Measurements from ENCODE around the gene GBE1.
"Not testable (repeated sequence)": the region's sequence is repeated elsewhere in the genome, so short reads cannot be mapped to it uniquely, and the experiment has no call there.

GBE1 gene

GRCh38 chr3:81760924-81761903 lies at the start of gene GBE1:
Gene GBE1, minus strand, starts transcription at chr3:81761645. Its CDS starts 128 bp downstream, at chr3:81761517.
- peak; percentile 97 for DNase-seq

- no peak for DNase-seq
Measured at GRCh38 chr3:81808900-81809299, 47.5 kb upstream of the GBE1 start.

GRCh38 chr3:81799403-81799802 lies 38.0 kb upstream of the GBE1 start:
- DNase-seq, result peak; percentile 4

- DNase-seq, result no peak
Measured at GRCh38 chr3:81793410-81793809, 32.0 kb upstream of the GBE1 start.

GRCh38 chr3:81790117-81790516 lies 28.7 kb upstream of the GBE1 start:
- DNase-seq, result no peak

GRCh38 chr3:81789691-81790090 lies 28.2 kb upstream of the GBE1 start:
- DNase-seq, result no peak

GRCh38 chr3:81788610-81789009 lies 27.2 kb upstream of the GBE1 start:
- DNase-seq, result no peak

- DNase-seq, result no peak
Measured at GRCh38 chr3:81788044-81788443, 26.6 kb upstream of the GBE1 start.

GRCh38 chr3:81782585-81782984 lies 21.1 kb upstream of the GBE1 start:
- DNase-seq, result no peak

- DNase-seq, result peak; percentile 38
Measured at GRCh38 chr3:81778678-81779182, 17.3 kb upstream of the GBE1 start.

- DNase-seq, result no peak
Measured at GRCh38 chr3:81776643-81777042, 15.2 kb upstream of the GBE1 start.

GRCh38 chr3:81770710-81771109 lies 9.3 kb upstream of the GBE1 start:
- DNase-seq, result no peak

- DNase-seq, result no peak
Measured at GRCh38 chr3:81769299-81769698, 7.9 kb upstream of the GBE1 start.

- DNase-seq, result not testable (repeated sequence)
Measured at GRCh38 chr3:81767250-81767859, 5.9 kb upstream of the GBE1 start.

GRCh38 chr3:81765400-81765799 lies 4.0 kb upstream of the GBE1 start:
- peak; percentile 55 for DNase-seq

GRCh38 chr3:81764665-81765064 lies 3.2 kb upstream of the GBE1 start:
- DNase-seq, result peak; percentile 44

GRCh38 chr3:81764002-81764401 lies 2.6 kb upstream of the GBE1 start:
- no peak for DNase-seq

GRCh38 chr3:81763001-81763400 lies 1.6 kb upstream of the GBE1 start:
- no peak for DNase-seq

- DNase-seq, result no peak
Measured at GRCh38 chr3:81761904-81762580, 597 bp upstream of the GBE1 start.

GRCh38 chr3:81760215-81760614 lies 1.2 kb downstream of the GBE1 start:
- no peak for DNase-seq

- not testable (repeated sequence) for DNase-seq
Measured at GRCh38 chr3:81758771-81759170, 2.7 kb downstream of the GBE1 start.

- DNase-seq, result peak; percentile 85
Measured at GRCh38 chr3:81758275-81758674, 3.2 kb downstream of the GBE1 start.

- DNase-seq, result no peak
Measured at GRCh38 chr3:81753416-81754027, 7.9 kb downstream of the GBE1 start.

Measured in fibroblast of skin of right biceps (primary cell).